Bronchial epithelial cell (primary cell): Measurements from ENCODE around the gene COG2. TPM values are rescaled to one million over a fixed set of nuclear protein-coding genes. Genes with fewer than 3 reads are reported as not detected.

ENCODE experiments used
- DNase-seq: peaks from one replicate; pipeline ENCODE4 v3.0.0-alpha.2; 2010; ENCODE audit warnings: low read depth
- FAIRE-seq: peaks from 2 replicates; lab custom pipeline; 2011; peaks lifted over from hg19 to GRCh38; lab: Jason Lieb, UNC
- H3K27me3 ChIP-seq: 2 replicates; pipeline ENCODE4 v1.5.1; 2011; ENCODE audit warnings: low read length; ENCODE audit not compliant: control insufficient read depth, insufficient read depth
- H3K36me3 ChIP-seq: 2 replicates; pipeline ENCODE4 v1.5.1; 2011; ENCODE audit warnings: low read length; ENCODE audit not compliant: control insufficient read depth, insufficient read depth
- H3K4me3 ChIP-seq: 2 replicates; pipeline ENCODE4 v1.5.1; 2011; ENCODE audit warnings: mild to moderate bottlenecking, low read depth, low read length, control low read depth
- CTCF ChIP-seq: IDR thresholded peaks from 2 replicates; pipeline ENCODE4 v1.5.1; 2011; ENCODE audit warnings: mild to moderate bottlenecking, moderate library complexity, low read length, control low read depth, inconsistent platforms; ENCODE audit not compliant: insufficient read depth, severe bottlenecking
- total RNA-seq: library from RNA; depleted of rRNA; stranded (reverse); fragments of >200 nt; gene quantifications from 2 replicates; pipeline ENCODE4 v1.2.1, GENCODE V29; 2014

COG2 gene
- total RNA-seq, 1 donor from 2014 or later = 16.8 TPM

- no peak for TF ChIP-seq CTCF
- Histone ChIP-seq H3K27me3 (no peaks in the 10 kb centered on the region), H3K4me3 (no peak overlapping the region), H3K36me3 (no peaks in the 10 kb centered on the region)
- FAIRE-seq (no peak), DNase-seq (no peak)
These were observed 30.4 kb upstream of the COG2 start for GRCh38 chr1:230611878-230612235.

- FAIRE-seq (no peak), DNase-seq (no peak)
- H3K27me3 ChIP-seq = no peaks in the 10 kb centered on the region
- no peaks in the 10 kb centered on the region for H3K36me3 ChIP-seq
- no peak for TF ChIP-seq CTCF
- no peak overlapping the region for H3K4me3 ChIP-seq
These were observed 29.6 kb upstream of the COG2 start for GRCh38 chr1:230612651-230613050.

GRCh38 chr1:230614121-230614520, 28.2 kb upstream of the COG2 start:
- TF ChIP-seq CTCF = no peak
- DNase-seq (no peak), FAIRE-seq (no peak)
- no peaks in the 10 kb centered on the region for H3K36me3 ChIP-seq
- H3K27me3 ChIP-seq = no peaks in the 10 kb centered on the region
- no peak overlapping the region for H3K4me3 ChIP-seq

- no peak for FAIRE-seq
- DNase-seq = no peak
- no peaks in the 10 kb centered on the region for H3K27me3 ChIP-seq
These were observed 23.7 kb upstream of the COG2 start for GRCh38 chr1:230618537-230618936.

GRCh38 chr1:230620649-230621323, 21.5 kb upstream of the COG2 start:
- Histone ChIP-seq H3K4me3 (no peak overlapping the region), H3K36me3 (no peaks in the 10 kb centered on the region), H3K27me3 (peaks cover 3% of the 10 kb centered on the region)
- TF ChIP-seq CTCF = no peak
- DNase-seq (no peak), FAIRE-seq (no peak)

More at GRCh38 chr1:230618537-230618936, 23.7 kb upstream of the COG2 start:
- Histone ChIP-seq H3K4me3 (no peak overlapping the region), H3K36me3 (no peaks in the 10 kb centered on the region)
- no peak for TF ChIP-seq CTCF
